ENCODE results near the gene YWHAG.

DNA sequence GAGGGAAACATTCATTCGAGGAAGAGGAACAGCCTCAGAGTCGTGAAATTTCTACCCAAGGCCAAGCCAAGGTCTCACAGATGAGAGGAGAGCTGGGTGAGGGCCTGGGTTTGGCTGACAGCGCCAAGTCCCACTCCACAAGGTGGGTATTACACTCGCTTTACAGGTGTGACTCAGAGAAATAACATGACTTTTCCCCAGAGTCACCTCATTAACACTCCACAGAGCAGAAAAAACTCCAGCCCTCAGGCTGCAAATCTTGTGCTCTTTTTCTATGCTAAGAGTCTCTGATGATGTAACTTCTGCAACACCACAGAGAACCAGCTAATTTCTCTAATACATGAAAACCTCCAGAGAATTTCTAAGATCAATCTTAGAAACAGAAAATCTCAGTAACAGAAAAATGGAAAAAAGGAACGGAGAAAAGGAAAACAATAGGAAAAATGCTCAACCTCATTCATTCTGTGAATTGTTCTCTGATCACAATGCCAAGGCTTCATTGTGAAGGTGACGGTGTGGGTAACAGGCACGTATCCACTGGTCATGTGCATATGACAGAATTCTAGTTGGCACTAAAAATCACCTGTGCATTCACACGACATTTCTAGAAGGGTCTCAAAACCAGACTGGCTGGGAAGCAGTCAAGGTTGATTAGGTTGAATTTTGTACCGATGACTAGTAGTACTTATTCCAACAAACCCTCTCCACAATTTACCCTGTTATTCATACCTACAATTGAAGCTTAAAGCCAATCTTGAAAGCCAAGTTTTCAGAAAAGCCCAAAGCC lies 20.3 kb downstream of the YWHAG start:
- TF ChIP-seq, protein P1, sequence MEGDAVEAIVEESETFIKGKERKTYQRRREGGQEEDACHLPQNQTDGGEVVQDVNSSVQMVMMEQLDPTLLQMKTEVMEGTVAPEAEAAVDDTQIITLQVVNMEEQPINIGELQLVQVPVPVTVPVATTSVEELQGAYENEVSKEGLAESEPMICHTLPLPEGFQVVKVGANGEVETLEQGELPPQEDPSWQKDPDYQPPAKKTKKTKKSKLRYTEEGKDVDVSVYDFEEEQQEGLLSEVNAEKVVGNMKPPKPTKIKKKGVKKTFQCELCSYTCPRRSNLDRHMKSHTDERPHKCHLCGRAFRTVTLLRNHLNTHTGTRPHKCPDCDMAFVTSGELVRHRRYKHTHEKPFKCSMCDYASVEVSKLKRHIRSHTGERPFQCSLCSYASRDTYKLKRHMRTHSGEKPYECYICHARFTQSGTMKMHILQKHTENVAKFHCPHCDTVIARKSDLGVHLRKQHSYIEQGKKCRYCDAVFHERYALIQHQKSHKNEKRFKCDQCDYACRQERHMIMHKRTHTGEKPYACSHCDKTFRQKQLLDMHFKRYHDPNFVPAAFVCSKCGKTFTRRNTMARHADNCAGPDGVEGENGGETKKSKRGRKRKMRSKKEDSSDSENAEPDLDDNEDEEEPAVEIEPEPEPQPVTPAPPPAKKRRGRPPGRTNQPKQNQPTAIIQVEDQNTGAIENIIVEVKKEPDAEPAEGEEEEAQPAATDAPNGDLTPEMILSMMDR (IDR thresholded peaks at IDR 0.05), result no peak
- no peak for TF ChIP-seq POLR2A (IDR thresholded peaks at IDR 0.05)

Measured in esophagus squamous epithelium (tissue), 4 donors.